22Rv1 (cell line): Measurements from ENCODE around the gene FHAD1.
"Not testable (repeated sequence)": the region's sequence is repeated elsewhere in the genome, so short reads cannot be mapped to it uniquely, and the experiment has no call there.

Source experiments
- H3K27ac ChIP-seq: fragments of 450-650 bp; 2 replicates; pipeline ENCODE4 v1.5.1; 2017
- CTCF ChIP-seq: fragments of 450-650 bp; IDR thresholded peaks from 2 replicates; pipeline ENCODE4 v1.5.1; 2017; ENCODE audit warnings: mild to moderate bottlenecking
- ZFX ChIP-seq: fragments of 450-650 bp; IDR thresholded peaks from 2 replicates; pipeline ENCODE4 v1.6.1; 2017; ENCODE audit warnings: antibody characterized with exemption, borderline replicate concordance

FHAD1 gene

GRCh38 chr1:15296585-15297321 lies 49.7 kb downstream of the FHAD1 start:
- TF ChIP-seq CTCF (no peak), ZFX (no peak)
- no peak overlapping the region for H3K27ac ChIP-seq

- not testable (repeated sequence) for H3K27ac ChIP-seq
Observed at GRCh38 chr1:15297975-15298374, 51.0 kb downstream of the FHAD1 start.

- no peak for TF ChIP-seq ZFX
- TF ChIP-seq CTCF = no peak
- H3K27ac ChIP-seq = no peak overlapping the region
Observed at GRCh38 chr1:15299179-15299578, 52.2 kb downstream of the FHAD1 start.

GRCh38 chr1:15299806-15300205 lies 52.8 kb downstream of the FHAD1 start:
- no peak for TF ChIP-seq CTCF
- no peak for TF ChIP-seq ZFX
- no peak overlapping the region for H3K27ac ChIP-seq

- TF ChIP-seq CTCF = no peak
- no peak for TF ChIP-seq ZFX
- H3K27ac ChIP-seq = no peak overlapping the region
Observed at GRCh38 chr1:15303935-15304334, 56.9 kb downstream of the FHAD1 start.

GRCh38 chr1:15304708-15305467 lies 57.9 kb downstream of the FHAD1 start:
- peak; percentile 90 for TF ChIP-seq CTCF
- TF ChIP-seq ZFX = no peak
- no peak overlapping the region for H3K27ac ChIP-seq

GRCh38 chr1:15305468-15305770 lies 58.4 kb downstream of the FHAD1 start:
- TF ChIP-seq ZFX = no peak
- no peak for TF ChIP-seq CTCF

GRCh38 chr1:15306352-15306751 lies 59.3 kb downstream of the FHAD1 start:
- not testable (repeated sequence) for H3K27ac ChIP-seq

More at GRCh38 chr1:15305468-15305770, 58.4 kb downstream of the FHAD1 start:
- no peak overlapping the region for H3K27ac ChIP-seq
